Activated CD4-positive, alpha-beta T cell treated with anti-CD3 and anti-CD28 coated beads, Interleukin-2, amount 10 ng/mL, durations not matched to agents 7 days and 5 days (primary cell): ENCODE results near the gene COX6A2. TPM values are rescaled to one million over a fixed set of nuclear protein-coding genes. Genes with fewer than 3 reads are reported as not detected.

Experiments used
- CTCF ChIA-PET: fragments of 350-600 bp; sonication (Branson Sonifier 250); formaldehyde crosslinking; loops from one replicate; lab custom pipeline; 2021; ENCODE audit warnings: antibody characterized with exemption; lab: Charles Lee
- POLR2A ChIA-PET: fragments of 350-600 bp; sonication (Branson Sonifier 250); formaldehyde crosslinking; loops from one replicate; lab custom pipeline; 2021; ENCODE audit warnings: antibody characterized with exemption; lab: Charles Lee
- DNase-seq: peaks from one replicate; pipeline ENCODE4 v3.0.0-alpha.2; 2020
- H3K27ac Mint-ChIP-seq: one replicate; pipeline ENCODE4 v1.8.0; 2021; ENCODE audit warnings: mild to moderate bottlenecking, moderate library complexity, mixed read lengths
- H3K27me3 Mint-ChIP-seq: one replicate; pipeline ENCODE4 v1.8.0; 2021; ENCODE audit warnings: mixed read lengths
- H3K36me3 Mint-ChIP-seq: one replicate; pipeline ENCODE4 v1.8.0; 2021; ENCODE audit warnings: low read depth, mixed read lengths
- H3K4me1 Mint-ChIP-seq: one replicate; pipeline ENCODE4 v1.8.0; 2021; ENCODE audit warnings: mixed read lengths
- H3K4me3 Mint-ChIP-seq: one replicate; pipeline ENCODE4 v1.8.0; 2021; ENCODE audit warnings: mild to moderate bottlenecking, moderate library complexity, mixed read lengths
- H3K9me3 Mint-ChIP-seq: one replicate; pipeline ENCODE4 v1.8.0; 2021; ENCODE audit warnings: mixed read lengths
- total RNA-seq, 2 experiments: library from RNA; stranded (reverse); gene quantifications; one replicate each; pipeline ENCODE4 v1.2.3, GENCODE V29; 2021

Gene COX6A2
- not detected for total RNA-seq

DNA sequence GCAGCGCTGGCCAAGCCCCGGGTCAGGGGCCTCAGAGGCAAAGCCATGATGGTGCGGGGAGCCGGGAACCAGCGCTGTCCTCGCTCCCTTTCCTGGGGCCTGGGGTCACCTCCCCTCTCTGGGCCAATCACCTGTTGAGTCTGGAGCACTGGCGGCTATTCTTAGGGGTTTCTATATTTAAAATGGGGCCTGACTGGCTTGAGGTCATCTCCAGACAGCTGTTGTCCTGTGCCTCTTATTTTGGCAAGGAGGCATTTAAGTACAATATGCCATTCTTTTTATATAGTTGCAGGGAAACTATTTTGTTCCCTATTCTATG lies at the start of gene COX6A2:
TSS of gene COX6A2 (minus strand) at position 82 of the 319 bp plus-strand sequence. CDS start at position 47, 35 bp downstream.
- POLR2A ChIA-PET: no interaction called here
- H3K27ac Mint-ChIP-seq: peak within 1 kb of the TSS; percentile 34

GRCh38 chr16:31477220-31478216 lies 49.4 kb upstream of the COX6A2 start:
- Mint-ChIP-seq H3K27me3 (peaks cover 44% of the 10 kb centered on the region), H3K27ac (peak overlapping the region; percentile 50), H3K4me1 (peaks cover 24% of the 10 kb centered on the region), H3K4me3 (peak overlapping the region; percentile 62), H3K36me3 (no peaks in the 10 kb centered on the region), H3K9me3 (no peaks in the 10 kb centered on the region)
- ChIA-PET POLR2A (no interaction called here), CTCF (interaction anchor here (0.9 to 4.4 kb wide), 4 partner anchors 9 to 23 kb away, joined by 3 to 33 read pairs (median 6); partner anchors contain the start of gene ARMC5)
- peak; percentile 40 for DNase-seq

More for the DNA sequence above, at the start of gene COX6A2:
- Mint-ChIP-seq H3K9me3 (no peaks in the 10 kb centered on the region), H3K4me1 (peaks cover 18% of the 10 kb centered on the region), H3K36me3 (no peaks in the 10 kb centered on the region), H3K4me3 (no peak within 1 kb of the TSS), H3K27me3 (no peaks in the 10 kb centered on the region)
- no peak for DNase-seq
- CTCF ChIA-PET: interaction anchor here (0.7 to 3.3 kb wide), 4 partner anchors 15 to 219 kb away, joined by 3 to 14 read pairs (median 3); partner anchors contain the start of gene ZNF843

DNA sequence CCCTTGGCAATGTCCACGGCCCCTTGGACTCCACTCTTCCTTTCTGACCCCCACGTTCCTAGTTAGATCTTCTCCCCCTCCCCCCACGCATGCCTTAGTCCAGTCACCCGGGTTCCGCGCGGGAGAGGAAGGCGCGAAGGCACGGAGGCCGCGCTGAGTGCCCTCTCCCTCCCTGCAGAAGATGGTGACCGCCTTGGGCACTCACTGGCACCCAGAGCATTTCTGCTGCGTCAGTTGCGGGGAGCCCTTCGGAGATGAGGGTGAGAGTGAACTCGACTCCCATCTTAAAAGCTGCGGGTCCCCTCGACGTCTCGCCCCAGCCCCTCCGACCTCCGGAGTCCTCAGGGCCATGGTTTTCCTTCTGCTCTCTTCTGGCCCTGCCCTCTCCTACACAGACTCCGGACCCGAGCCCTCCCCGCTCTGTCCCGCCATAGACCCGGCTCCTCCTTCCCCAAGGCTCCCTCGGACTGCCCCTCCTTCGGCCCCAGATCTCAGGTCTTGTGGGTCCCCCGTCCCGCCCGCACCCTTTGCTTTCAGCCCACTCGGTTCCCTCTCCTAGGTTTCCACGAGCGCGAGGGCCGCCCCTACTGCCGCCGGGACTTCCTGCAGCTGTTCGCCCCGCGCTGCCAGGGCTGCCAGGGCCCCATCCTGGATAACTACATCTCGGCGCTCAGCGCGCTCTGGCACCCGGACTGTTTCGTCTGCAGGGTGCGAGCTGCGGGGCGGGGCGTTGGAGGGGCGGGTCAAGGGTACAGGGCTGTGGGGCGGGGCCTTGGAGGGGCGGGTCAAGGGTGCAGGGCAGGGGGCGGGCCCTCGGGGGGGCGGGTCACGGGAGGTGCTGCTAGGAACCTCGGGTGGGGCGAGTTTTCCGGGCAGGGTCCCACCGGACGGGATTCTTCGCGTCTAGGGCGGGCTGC lies 48.4 kb upstream of the COX6A2 start:
- CTCF ChIA-PET: interaction anchor here (0.9 to 4.4 kb wide), 4 partner anchors 10 to 22 kb away, joined by 3 to 33 read pairs (median 6); partner anchors contain the start of gene ARMC5

GRCh38 chr16:31475946-31476302 lies 47.8 kb upstream of the COX6A2 start:
- Mint-ChIP-seq H3K4me3 (peak overlapping the region; percentile 79), H3K4me1 (peaks cover 25% of the 10 kb centered on the region), H3K9me3 (no peaks in the 10 kb centered on the region), H3K27me3 (peaks cover 50% of the 10 kb centered on the region), H3K36me3 (no peaks in the 10 kb centered on the region), H3K27ac (no peak overlapping the region)
- ChIA-PET POLR2A (no interaction called here), CTCF (interaction anchor here (1.0 to 4.4 kb wide), 2 partner anchors 16 kb away, joined by 7 to 33 read pairs; partner anchors contain the start of gene ARMC5)
- DNase-seq: no peak

More for the DNA sequence above, 48.4 kb upstream of the COX6A2 start:
- H3K4me3 Mint-ChIP-seq: peak overlapping the region; percentile 79
- H3K27ac Mint-ChIP-seq: peak overlapping the region; percentile 89
- peak; percentile 90 for DNase-seq
- H3K27me3 Mint-ChIP-seq: peaks cover 44% of the 10 kb centered on the region
- POLR2A ChIA-PET: no interaction called here
- H3K9me3 Mint-ChIP-seq: no peaks in the 10 kb centered on the region
- no peaks in the 10 kb centered on the region for H3K36me3 Mint-ChIP-seq
- peaks cover 25% of the 10 kb centered on the region for H3K4me1 Mint-ChIP-seq

DNA sequence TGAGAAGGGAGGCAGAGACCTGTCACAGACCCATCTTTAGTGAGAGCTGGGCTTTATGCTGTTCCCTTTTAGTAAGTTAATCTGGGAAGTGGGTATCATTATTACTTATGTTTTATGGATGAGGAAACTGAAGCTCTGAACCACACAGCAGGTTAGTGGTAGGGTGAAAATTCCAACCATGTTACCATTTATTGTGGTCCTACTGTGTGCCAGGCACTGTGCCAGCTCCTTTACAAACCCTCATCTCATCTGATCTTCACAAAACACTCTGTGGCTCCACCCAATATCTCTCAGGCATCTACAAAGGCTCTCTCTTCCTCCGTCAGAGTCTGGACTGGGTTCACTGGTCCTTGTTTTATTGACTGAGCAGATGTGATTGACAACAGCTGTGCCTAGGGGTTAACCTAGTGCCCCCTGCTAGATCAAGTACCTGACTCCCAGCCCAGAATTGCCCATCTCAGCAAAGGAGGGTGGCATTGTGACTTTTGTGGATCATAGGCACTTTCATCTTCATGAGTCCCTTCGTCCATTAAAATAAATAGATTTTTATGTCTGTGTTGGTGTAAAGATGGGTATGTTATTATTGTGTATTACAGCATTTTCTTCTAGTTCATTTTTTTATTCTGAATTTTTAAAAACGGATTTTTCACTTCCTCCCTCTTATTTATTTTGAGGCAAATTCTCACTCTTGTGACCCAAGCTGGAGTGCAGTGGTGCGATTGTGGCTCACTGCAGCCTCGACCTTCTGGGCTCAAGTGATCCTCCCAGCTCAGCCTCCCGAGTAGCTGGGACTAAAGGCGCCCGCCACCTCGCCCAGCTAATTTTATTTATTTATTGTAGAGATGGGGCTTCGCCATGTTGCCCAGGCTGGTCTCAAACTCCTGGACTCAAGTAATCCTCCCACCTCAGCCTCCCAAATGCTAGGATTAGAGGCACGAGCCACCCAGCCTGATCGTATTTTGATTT lies 46.9 kb upstream of the COX6A2 start:
- H3K27ac Mint-ChIP-seq: no peak overlapping the region
- H3K9me3 Mint-ChIP-seq: no peaks in the 10 kb centered on the region
- CTCF ChIA-PET: interaction anchor here (1.0 to 2.3 kb wide), 2 partner anchors 15 kb away, joined by 7 to 10 read pairs; partner anchors contain the start of gene ARMC5
- DNase-seq: no peak
- peaks cover 25% of the 10 kb centered on the region for H3K4me1 Mint-ChIP-seq
- POLR2A ChIA-PET: no interaction called here
- no peaks in the 10 kb centered on the region for H3K36me3 Mint-ChIP-seq
- peaks cover 49% of the 10 kb centered on the region for H3K27me3 Mint-ChIP-seq
- no peak overlapping the region for H3K4me3 Mint-ChIP-seq

DNA sequence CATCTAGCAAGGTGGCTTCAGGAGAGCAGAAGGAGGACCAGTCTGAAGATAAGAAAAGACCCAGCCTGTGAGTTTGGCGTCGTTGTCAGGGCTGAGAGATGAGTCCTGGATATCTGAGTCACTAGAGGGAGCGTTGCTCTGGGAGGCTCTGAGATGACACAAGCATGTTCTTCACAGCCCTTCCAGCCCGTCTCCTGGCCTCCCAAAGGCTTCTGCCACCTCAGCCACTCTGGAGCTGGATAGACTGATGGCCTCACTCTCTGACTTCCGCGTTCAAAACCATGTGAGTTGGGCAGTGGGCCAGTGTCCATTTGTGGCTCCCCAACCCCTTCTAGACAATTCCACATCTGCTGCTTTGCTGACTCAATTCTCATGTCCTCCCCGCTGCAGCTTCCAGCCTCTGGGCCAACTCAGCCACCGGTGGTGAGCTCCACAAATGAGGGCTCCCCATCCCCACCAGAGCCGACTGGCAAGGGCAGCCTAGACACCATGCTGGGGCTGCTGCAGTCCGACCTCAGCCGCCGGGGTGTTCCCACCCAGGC lies 46.1 kb upstream of the COX6A2 start:
- H3K9me3 Mint-ChIP-seq: no peaks in the 10 kb centered on the region
- H3K4me3 Mint-ChIP-seq: no peak overlapping the region
- H3K4me1 Mint-ChIP-seq: peaks cover 25% of the 10 kb centered on the region

GRCh38 chr16:31473264-31473984 lies 45.3 kb upstream of the COX6A2 start:
- ChIA-PET CTCF (interaction anchor here (2.3 kb wide), 1 partner anchor 13 kb away, joined by 10 read pairs; no protein-coding TSS in a partner anchor), POLR2A (no interaction called here)
- no peak for DNase-seq
- Mint-ChIP-seq H3K36me3 (no peaks in the 10 kb centered on the region), H3K4me1 (peaks cover 25% of the 10 kb centered on the region), H3K27ac (no peak overlapping the region), H3K27me3 (peaks cover 45% of the 10 kb centered on the region), H3K9me3 (no peaks in the 10 kb centered on the region), H3K4me3 (no peak overlapping the region)

More for the DNA sequence above, 46.1 kb upstream of the COX6A2 start:
- peaks cover 45% of the 10 kb centered on the region for H3K27me3 Mint-ChIP-seq
- DNase-seq: no peak
- CTCF ChIA-PET: interaction anchor here (0.6 to 2.3 kb wide), 2 partner anchors 14 to 17 kb away, joined by 3 to 10 read pairs; no protein-coding TSS in a partner anchor
- H3K36me3 Mint-ChIP-seq: no peaks in the 10 kb centered on the region
- H3K27ac Mint-ChIP-seq: no peak overlapping the region
- POLR2A ChIA-PET: no interaction called here

GRCh38 chr16:31472709-31473203 lies 44.6 kb upstream of the COX6A2 start:
- POLR2A ChIA-PET: no interaction called here

DNA sequence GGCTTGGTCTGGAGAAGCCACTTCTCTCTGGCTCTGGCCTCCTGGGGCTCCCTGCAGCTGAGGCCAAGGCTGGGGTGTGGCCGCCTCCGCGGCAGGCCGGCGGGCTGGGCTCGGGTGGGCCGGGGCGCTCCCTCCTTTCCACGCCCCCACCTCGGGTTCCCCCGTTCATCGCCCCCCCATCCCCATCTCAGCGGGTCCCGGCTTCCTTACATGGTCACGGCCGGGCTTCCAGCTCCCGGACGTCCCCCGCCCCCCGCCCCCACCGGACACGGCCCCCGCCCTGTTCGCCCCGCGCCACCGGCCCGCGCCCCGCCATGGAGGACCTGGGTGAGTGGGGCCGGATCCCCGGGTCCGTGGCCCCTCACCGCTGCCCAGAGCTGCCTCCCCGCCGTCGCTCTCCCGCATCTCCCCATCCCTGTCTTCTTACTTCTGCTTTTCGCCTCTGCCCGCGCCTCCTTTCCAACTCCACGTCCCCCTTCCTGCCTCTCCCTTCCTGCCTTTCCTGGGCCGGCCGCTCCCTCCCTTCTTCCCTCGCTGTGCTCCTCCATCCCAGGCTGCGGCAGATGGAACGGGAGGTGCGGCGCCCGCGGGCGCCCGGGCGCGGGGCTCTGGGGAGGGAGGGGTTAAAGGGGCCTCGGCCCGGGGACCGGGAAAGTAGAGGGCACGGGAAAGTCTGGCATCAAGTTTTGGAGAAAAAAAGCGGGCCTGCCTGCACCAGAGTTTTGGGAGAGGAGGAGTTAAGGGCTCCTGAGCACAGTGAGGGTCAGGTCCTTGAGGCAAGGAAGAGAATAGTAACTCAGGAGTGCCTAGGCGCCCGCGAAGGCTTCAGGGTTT lies 43.9 kb upstream of the COX6A2 start, which contains the start of gene TGFB1I1:
TSS of gene TGFB1I1 (plus strand) at position 278 of the 834 bp plus-strand sequence. CDS start at position 315, 37 bp downstream.
- ChIA-PET CTCF (interaction anchor here (2.3 to 2.8 kb wide), 2 partner anchors 12 kb away, joined by 10 to 13 read pairs; partner anchors contain the start of gene ARMC5), POLR2A (interaction anchor here (0.6 kb wide), 1 partner anchor 365 kb away, joined by 3 read pairs; no protein-coding TSS in a partner anchor)
- H3K9me3 Mint-ChIP-seq: no peaks in the 10 kb centered on the region
- peaks cover under 1% of the 10 kb centered on the region for H3K36me3 Mint-ChIP-seq
- peak within 1 kb of the TSS; percentile 61 for H3K4me3 Mint-ChIP-seq
- H3K27me3 Mint-ChIP-seq: peaks cover 41% of the 10 kb centered on the region
- DNase-seq: no peak
- H3K27ac Mint-ChIP-seq: no peak within 1 kb of the TSS
- H3K4me1 Mint-ChIP-seq: peaks cover 23% of the 10 kb centered on the region

More at GRCh38 chr16:31472709-31473203, 44.6 kb upstream of the COX6A2 start:
- CTCF ChIA-PET: interaction anchor here (2.3 kb wide), 1 partner anchor 12 kb away, joined by 10 read pairs; no protein-coding TSS in a partner anchor
- no peaks in the 10 kb centered on the region for H3K9me3 Mint-ChIP-seq
- H3K4me3 Mint-ChIP-seq: peak overlapping the region; percentile 61
- peak; percentile 20 for DNase-seq
- H3K4me1 Mint-ChIP-seq: peaks cover 22% of the 10 kb centered on the region
- H3K27me3 Mint-ChIP-seq: peaks cover 41% of the 10 kb centered on the region
- H3K27ac Mint-ChIP-seq: no peak overlapping the region
- no peaks in the 10 kb centered on the region for H3K36me3 Mint-ChIP-seq
